Hepatocyte (in vitro differentiated cells): Measurements from ENCODE around the gene LTK. TPM values are rescaled to one million over a fixed set of nuclear protein-coding genes. Genes with fewer than 3 reads are reported as not detected.

Source experiments
- DNase-seq: peaks from one replicate; pipeline ENCODE4 v3.0.0-alpha.2; 2016; ENCODE audit warnings: low spot score
- H2AFZ ChIP-seq: fragments of 200-600 bp; sonication (generic); 2 replicates; pipeline ENCODE4 v1.6.0; 2016; ENCODE audit warnings: antibody characterized with exemption, mild to moderate bottlenecking
- H3K27ac ChIP-seq: fragments of 200-600 bp; sonication (generic); 2 replicates; pipeline ENCODE4 v1.5.1; 2016; ENCODE audit warnings: mild to moderate bottlenecking
- H3K27me3 ChIP-seq: fragments of 200-600 bp; sonication (generic); 2 replicates; pipeline ENCODE4 v1.6.1; 2016
- H3K36me3 ChIP-seq: fragments of 200-600 bp; sonication (generic); replicated peaks from 2 replicates; pipeline ENCODE4 v1.5.1; 2016; ENCODE audit warnings: low read depth; ENCODE audit not compliant: insufficient read depth
- H3K4me1 ChIP-seq: fragments of 200-600 bp; sonication (generic); 2 replicates; pipeline ENCODE4 v1.5.1; 2016; ENCODE audit warnings: mild to moderate bottlenecking, moderate library complexity; ENCODE audit not compliant: insufficient read depth
- H3K4me2 ChIP-seq: fragments of 200-600 bp; sonication (generic); 2 replicates; pipeline ENCODE4 v1.6.0; 2016
- H3K4me3 ChIP-seq: fragments of 200-600 bp; sonication (generic); 2 replicates; pipeline ENCODE4 v1.5.1; 2016; ENCODE audit warnings: mild to moderate bottlenecking
- H3K79me2 ChIP-seq: fragments of 200-600 bp; sonication (generic); 2 replicates; pipeline ENCODE4 v1.6.0; 2017; ENCODE audit warnings: mild to moderate bottlenecking
- H3K9me2 ChIP-seq: fragments of 200-600 bp; sonication (generic); replicated peaks from 2 replicates; pipeline ENCODE4 v1.6.0; 2017; ENCODE audit warnings: mild to moderate bottlenecking; ENCODE audit not compliant: insufficient read depth
- H3K9me3 ChIP-seq: fragments of 200-600 bp; sonication (generic); 2 replicates; pipeline ENCODE4 v1.5.1; 2016; ENCODE audit warnings: low read depth, mild to moderate bottlenecking
- H4K20me1 ChIP-seq: fragments of 200-600 bp; sonication (generic); 2 replicates; pipeline ENCODE4 v1.6.0; 2016; ENCODE audit warnings: mild to moderate bottlenecking; ENCODE audit not compliant: insufficient read depth, poor library complexity, severe bottlenecking
- EZH2 ChIP-seq: fragments of 200-600 bp; sonication (generic); IDR thresholded peaks from 2 replicates; pipeline ENCODE4 v1.6.1; 2016; ENCODE audit warnings: antibody characterized with exemption, mild to moderate bottlenecking, borderline replicate concordance
- EZH2phosphoT487 ChIP-seq: fragments of 200-600 bp; sonication (generic); IDR thresholded peaks from one replicate; pipeline ENCODE4 v1.6.1; 2018; ENCODE audit warnings: antibody characterized with exemption, mild to moderate bottlenecking, low read depth, moderate library complexity; ENCODE audit not compliant: unreplicated experiment, severe bottlenecking
- WGBS: methylation state at CpG from one replicate; pipeline ENCODE4 v1.1.6; 2016; ENCODE audit warnings: low lambda C conversion rate; ENCODE audit errors: missing lambda C conversion rate; 5-methylcytosine and 5-hydroxymethylcytosine counted together
- polyA plus RNA-seq: library from polyadenylated mRNA; unstranded; fragments of >200 nt; fragmentation: Nextera tagmentation; extraction: Ambion mirVana; gene quantifications from 2 replicates; pipeline ENCODE4 v1.2.1, GENCODE V29; 2016
- total RNA-seq: library from RNA; depleted of rRNA; stranded (reverse); fragments of >200 nt; gene quantifications from 2 replicates; pipeline ENCODE4 v1.2.3, GENCODE V29; 2014
- TF ChIP-seq, protein P1 (sequence below): fragments of 200-600 bp; sonication (generic); IDR thresholded peaks from 2 replicates; pipeline ENCODE4 v1.5.1; 2016; ENCODE audit warnings: antibody characterized with exemption, mild to moderate bottlenecking; ENCODE audit not compliant: poor library complexity

Gene LTK
- total and polyA plus RNA-seq, 2 experiments from 2014 or later = 0.83 to 1.2 TPM

DNA sequence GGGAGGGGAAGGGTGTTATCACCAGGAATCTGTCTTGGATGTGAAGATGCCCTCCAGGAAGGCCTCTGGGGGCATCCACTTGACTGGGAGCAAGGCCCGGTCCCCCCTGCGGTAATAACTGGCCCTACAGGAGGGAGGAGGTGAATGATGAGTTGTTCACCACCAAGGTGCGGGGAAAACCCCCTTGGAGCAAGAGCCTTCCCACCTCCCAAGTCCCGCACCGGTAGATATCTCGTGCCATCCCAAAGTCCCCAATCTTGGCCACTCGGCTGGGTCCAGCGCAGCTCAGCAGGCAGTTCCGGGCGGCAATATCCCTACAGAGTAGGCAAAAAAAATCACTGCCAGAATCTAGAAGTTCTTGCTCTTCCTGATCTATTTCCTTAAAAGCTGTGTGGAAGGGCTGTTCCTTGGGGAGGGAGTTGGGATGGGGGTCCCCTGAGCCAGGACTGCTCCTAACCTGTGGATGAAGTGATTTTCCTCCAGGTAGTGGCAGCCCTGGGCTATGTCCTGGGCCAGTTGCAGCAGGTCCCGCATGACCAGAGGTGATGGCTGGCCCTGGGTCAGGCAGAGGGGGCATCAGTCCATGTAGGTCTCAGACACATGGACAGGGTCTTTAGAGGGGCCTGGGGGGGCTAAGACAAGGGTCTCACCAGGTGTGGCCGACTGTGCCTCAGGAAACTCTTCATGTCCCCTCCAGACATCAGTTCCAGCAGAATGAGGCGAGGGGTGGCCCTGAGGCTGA lies 8.7 kb downstream of the LTK start:
- H3K4me2 ChIP-seq = no peak overlapping the region
- TF ChIP-seq, protein P1, sequence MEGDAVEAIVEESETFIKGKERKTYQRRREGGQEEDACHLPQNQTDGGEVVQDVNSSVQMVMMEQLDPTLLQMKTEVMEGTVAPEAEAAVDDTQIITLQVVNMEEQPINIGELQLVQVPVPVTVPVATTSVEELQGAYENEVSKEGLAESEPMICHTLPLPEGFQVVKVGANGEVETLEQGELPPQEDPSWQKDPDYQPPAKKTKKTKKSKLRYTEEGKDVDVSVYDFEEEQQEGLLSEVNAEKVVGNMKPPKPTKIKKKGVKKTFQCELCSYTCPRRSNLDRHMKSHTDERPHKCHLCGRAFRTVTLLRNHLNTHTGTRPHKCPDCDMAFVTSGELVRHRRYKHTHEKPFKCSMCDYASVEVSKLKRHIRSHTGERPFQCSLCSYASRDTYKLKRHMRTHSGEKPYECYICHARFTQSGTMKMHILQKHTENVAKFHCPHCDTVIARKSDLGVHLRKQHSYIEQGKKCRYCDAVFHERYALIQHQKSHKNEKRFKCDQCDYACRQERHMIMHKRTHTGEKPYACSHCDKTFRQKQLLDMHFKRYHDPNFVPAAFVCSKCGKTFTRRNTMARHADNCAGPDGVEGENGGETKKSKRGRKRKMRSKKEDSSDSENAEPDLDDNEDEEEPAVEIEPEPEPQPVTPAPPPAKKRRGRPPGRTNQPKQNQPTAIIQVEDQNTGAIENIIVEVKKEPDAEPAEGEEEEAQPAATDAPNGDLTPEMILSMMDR = no peak
- TF ChIP-seq EZH2phosphoT487 (no peak), EZH2 (no peak)
- H3K4me1 ChIP-seq = no peaks in the 10 kb centered on the region
- H3K9me3 ChIP-seq = no peaks in the 10 kb centered on the region
- H4K20me1 ChIP-seq = no peaks in the 10 kb centered on the region
- no peak overlapping the region for H3K4me3 ChIP-seq
- H3K27me3 ChIP-seq = peaks cover 44% of the 10 kb centered on the region
- H2AFZ ChIP-seq = no peak overlapping the region
- H3K9me2 ChIP-seq = no peaks in the 10 kb centered on the region
- H3K79me2 ChIP-seq = peaks cover 5% of the 10 kb centered on the region
- no peaks in the 10 kb centered on the region for H3K36me3 ChIP-seq
- DNase-seq = no peak
- 89% methylated on average over 12 of the region's 13 CpGs for WGBS
- no peak overlapping the region for H3K27ac ChIP-seq

DNA sequence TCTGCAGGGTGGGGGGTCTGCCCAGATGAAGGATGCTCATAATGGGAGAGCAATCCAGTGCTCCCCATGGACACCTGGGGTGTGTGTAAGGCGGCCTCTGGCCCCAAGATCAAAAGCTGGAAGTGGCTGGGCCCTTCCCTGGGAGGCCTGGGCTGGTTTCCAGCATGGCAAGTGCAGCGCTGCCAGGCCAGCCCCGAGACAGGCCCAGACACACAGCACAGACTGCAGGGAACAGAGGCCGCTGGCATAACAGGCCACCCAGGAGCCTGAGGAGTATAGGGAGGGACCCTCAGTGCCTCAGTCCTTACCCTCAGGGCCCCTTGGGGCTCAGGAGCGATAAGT lies 10.0 kb downstream of the LTK start:
- Histone ChIP-seq H3K36me3 (no peaks in the 10 kb centered on the region), H3K4me2 (no peak overlapping the region), H3K79me2 (peaks cover 18% of the 10 kb centered on the region), H3K9me2 (no peaks in the 10 kb centered on the region), H4K20me1 (no peaks in the 10 kb centered on the region), H3K4me1 (no peaks in the 10 kb centered on the region), H3K4me3 (no peak overlapping the region), H3K27me3 (peaks cover 52% of the 10 kb centered on the region), H3K27ac (no peak overlapping the region), H3K9me3 (no peaks in the 10 kb centered on the region), H2AFZ (no peak overlapping the region)
- 91% methylated on average over 5 of the region's 5 CpGs for WGBS
- TF ChIP-seq EZH2phosphoT487 = no peak
- TF ChIP-seq, protein P1 = no peak
- DNase-seq = no peak

DNA sequence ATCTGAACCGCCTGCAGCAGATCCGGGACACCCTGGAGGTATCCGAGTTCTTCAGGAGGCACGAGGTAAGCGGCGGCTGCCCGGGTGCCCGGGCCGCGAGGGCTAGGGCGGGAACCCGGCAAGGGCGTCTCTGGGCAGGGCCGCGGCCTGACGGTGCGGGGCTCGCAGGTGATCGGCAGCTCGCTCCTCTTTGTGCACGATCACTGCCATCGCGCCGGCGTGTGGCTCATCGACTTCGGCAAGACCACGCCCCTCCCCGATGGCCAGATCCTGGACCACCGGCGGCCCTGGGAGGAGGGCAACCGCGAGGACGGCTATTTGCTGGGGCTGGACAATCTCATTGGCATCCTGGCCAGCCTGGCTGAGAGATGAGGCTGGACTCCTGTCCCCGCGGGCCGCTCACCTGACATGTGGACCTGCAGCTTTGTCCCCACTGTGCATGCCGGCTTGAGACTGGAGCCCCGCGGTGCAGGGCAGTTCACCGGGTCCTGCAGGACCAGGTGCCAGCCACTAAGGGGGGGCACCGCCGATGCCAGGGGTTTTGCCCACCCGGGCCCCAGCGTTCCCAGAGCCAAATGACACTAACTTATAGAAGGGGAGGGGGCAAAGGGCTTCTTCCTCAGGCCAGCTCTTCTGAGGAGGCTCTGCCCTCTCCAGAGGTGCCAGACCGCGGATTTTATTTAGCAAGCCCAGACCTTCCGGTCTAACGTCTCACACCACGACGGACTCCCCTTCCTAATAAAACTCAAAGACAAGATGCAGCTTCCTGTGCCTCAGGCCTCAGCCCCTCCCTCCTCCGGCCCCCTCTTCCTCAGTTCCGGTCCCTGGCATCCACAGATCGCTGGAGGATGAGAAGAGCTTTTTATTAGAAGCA lies 10.6 kb downstream of the LTK start:
- Histone ChIP-seq H3K27me3 (peaks cover 59% of the 10 kb centered on the region), H2AFZ (no peak overlapping the region), H3K27ac (no peak overlapping the region), H4K20me1 (no peaks in the 10 kb centered on the region), H3K4me3 (no peak overlapping the region), H3K4me1 (no peaks in the 10 kb centered on the region), H3K9me3 (no peaks in the 10 kb centered on the region), H3K79me2 (peaks cover 22% of the 10 kb centered on the region), H3K36me3 (no peaks in the 10 kb centered on the region), H3K4me2 (peak overlapping the region; percentile 84), H3K9me2 (no peaks in the 10 kb centered on the region)
- WGBS = 41% methylated on average over 48 of the region's 54 CpGs
- DNase-seq = no peak
- TF ChIP-seq, protein P1 = no peak
- no peak for TF ChIP-seq EZH2
- peak; percentile 28 for TF ChIP-seq EZH2phosphoT487
